ENCODE measurements around the gene VPS13C.
A peak's percentile ranks its signal among the peaks of the same experiment; 100 is the strongest.

The VPS13C gene

DNA sequence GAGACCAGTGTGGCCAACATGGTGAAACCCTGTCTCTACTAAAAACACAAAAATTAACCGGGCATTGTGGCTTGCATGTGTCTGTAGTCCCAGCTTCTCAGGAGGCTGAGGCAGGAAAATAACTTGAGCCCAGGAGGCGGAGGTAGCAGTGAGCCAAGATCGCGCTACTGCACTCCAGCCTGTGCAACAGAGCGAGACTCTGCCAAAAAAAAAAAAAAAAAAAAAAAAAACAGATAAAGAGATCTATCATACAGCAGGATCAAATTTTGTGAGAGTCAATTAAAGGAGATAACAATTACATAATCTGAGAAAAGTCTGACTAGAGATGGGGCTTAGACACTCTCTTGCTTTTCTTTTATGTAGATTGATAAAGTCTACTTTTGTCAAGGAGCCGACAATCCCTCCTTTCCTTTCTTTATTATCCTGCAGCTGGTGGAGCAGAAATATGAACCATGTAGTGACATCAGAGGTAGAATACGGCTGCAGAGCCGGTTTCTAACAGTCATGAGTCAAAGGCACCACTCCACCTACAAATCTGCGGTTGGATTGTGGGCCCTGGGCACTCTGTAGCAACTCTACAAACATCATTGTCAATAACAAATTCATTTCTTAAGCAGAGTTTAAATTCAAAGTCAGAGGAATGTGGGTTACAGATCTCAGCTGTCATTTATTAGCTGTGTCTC is 15.5 kb upstream of the VPS13C start:
- DNase-seq (ENCODE audit: extremely low spot score): no peak
- ChIA-PET POLR2A (no interaction called here), CTCF (interaction anchor here (1.6 kb wide), 1 partner anchor 12 kb away, joined by 6 read pairs; no protein-coding TSS in a partner anchor)
- TF ChIP-seq, protein P1, sequence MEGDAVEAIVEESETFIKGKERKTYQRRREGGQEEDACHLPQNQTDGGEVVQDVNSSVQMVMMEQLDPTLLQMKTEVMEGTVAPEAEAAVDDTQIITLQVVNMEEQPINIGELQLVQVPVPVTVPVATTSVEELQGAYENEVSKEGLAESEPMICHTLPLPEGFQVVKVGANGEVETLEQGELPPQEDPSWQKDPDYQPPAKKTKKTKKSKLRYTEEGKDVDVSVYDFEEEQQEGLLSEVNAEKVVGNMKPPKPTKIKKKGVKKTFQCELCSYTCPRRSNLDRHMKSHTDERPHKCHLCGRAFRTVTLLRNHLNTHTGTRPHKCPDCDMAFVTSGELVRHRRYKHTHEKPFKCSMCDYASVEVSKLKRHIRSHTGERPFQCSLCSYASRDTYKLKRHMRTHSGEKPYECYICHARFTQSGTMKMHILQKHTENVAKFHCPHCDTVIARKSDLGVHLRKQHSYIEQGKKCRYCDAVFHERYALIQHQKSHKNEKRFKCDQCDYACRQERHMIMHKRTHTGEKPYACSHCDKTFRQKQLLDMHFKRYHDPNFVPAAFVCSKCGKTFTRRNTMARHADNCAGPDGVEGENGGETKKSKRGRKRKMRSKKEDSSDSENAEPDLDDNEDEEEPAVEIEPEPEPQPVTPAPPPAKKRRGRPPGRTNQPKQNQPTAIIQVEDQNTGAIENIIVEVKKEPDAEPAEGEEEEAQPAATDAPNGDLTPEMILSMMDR (IDR thresholded peaks at IDR 0.05; ENCODE audit: control extremely low read depth, extremely low read depth, low read depth, missing control alignments): no peak

DNA sequence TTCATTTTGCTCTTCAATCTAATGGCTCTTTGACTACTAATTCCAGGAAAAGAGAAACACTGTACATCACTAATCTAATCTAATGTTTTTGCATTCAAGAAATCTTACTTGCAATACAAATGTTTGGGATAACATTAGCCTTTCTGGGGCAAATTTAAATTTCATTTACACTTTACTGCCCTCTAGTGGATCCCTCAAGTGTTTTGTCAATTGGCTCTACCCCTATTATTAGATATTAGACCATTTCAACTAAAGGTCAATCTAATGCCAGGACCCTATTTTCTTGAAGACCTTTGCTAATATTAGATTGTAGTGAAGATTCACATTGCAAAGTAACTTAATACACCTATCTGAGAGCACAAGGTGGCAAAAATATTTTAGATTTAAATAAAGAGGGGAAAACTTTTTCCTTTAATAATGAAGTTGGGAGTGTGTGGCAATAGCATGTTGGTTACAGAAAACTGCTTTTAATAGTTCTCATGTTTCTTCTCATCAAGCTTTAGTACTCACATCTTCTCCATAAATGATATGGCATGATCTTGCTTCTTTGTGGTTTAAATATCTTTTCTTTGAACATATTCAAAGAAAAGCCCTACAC is 11.6 kb upstream of the VPS13C start:
- ChIA-PET POLR2A (no interaction called here), CTCF (interaction anchor here (0.9 to 5.4 kb wide), 7 partner anchors 10 to 237 kb away, joined by 3 to 35 read pairs (median 4); partner anchors contain the start of gene VPS13C)
- TF ChIP-seq, protein P1 (IDR thresholded peaks at IDR 0.05; ENCODE audit: control extremely low read depth, extremely low read depth, low read depth, missing control alignments): peak; percentile 56
- DNase-seq (ENCODE audit: extremely low spot score): peak; percentile 40

DNA sequence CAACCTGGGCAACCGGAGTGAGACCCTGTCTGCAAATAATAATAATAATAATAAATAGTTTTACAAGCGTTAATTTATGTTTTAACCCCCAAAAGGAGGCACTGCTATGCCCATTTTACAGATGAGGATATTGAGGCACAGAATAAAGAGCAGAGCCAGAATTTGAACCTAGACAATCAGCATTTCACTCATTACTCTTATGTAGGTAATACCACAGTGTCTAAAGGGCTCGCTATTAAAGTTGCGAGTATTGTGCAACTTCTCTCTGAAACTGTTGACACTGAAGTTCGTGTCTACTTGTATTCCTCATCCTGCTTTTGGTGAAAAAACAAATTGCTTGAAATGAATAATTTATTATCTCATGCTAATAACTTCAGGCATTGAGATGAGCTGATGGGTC is 9.3 kb upstream of the VPS13C start:
- POLR2A ChIA-PET: no interaction called here
- TF ChIP-seq, protein P1 (IDR thresholded peaks at IDR 0.05; ENCODE audit: control extremely low read depth, extremely low read depth, low read depth, missing control alignments): no peak
- CTCF ChIA-PET: interaction anchor here (1.0 to 5.4 kb wide), 4 partner anchors 8 to 187 kb away, joined by 3 to 35 read pairs (median 4); partner anchors contain the start of gene VPS13C
- no peak for DNase-seq (ENCODE audit: extremely low spot score)

DNA sequence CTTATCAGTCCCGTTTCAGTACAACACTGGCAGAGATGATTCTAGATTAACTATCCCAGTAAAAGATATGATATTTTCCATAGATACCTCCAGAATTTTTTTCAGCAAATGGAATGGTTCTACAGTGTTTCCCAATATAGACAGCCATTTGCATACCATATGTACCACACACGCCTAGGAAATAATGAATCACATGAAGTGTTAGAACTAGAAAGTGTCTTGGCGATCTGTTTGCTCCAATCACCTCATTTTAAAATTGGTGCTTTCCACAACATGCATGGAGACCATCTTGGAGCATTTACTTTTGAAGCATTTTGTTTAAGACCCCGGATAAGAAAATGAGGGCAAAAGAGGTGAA is 8.5 kb upstream of the VPS13C start:
- CTCF ChIA-PET: interaction anchor here (1.0 to 1.6 kb wide), 3 partner anchors 8 to 34 kb away, joined by 3 to 4 read pairs (median 3); partner anchors contain the start of gene VPS13C
- no peak for DNase-seq (ENCODE audit: extremely low spot score)
- POLR2A ChIA-PET: no interaction called here
- TF ChIP-seq, protein P1 (IDR thresholded peaks at IDR 0.05; ENCODE audit: control extremely low read depth, extremely low read depth, low read depth, missing control alignments): no peak

DNA sequence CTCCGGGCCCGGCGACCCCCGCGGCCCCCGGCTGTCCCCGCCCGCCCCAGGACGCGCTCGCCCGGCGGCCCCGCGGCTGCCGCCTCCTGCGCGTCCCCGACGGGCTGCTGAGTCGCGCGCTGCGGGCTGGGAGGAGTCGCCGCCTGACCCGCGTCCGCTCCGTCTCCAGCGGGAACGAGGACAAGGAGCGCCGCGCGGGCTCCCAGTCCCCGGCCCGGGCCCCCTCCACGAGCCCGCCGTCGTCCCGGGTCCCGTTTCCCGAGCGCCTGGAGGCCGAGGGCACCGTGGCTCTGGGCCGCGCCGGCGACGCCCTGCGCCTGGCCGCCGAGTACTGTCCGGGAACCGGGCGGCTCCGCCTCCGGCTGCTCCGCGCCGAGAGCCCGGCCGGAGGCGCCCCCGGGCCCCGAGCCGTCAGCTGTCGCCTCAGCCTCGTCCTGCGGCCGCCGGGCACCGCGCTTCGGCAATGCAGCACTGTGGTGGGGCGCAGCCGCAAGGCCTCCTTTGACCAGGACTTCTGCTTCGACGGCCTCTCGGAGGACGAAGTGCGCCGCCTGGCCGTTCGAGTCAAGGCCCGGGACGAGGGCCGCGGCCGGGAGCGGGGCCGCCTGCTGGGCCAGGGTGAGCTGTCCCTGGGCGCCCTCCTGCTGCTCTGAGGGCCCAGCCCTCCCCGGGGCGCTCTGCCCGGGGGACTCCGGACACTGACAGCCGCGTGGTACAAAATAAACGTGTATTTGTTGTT is 8.0 kb upstream of the VPS13C start:
- CTCF ChIA-PET: interaction anchor here (1.0 to 1.6 kb wide), 3 partner anchors 8 to 33 kb away, joined by 3 to 4 read pairs (median 3); partner anchors contain the start of gene VPS13C

More for the DNA sequence above, 8.0 kb upstream of the VPS13C start:
- POLR2A ChIA-PET: no interaction called here
- DNase-seq (ENCODE audit: extremely low spot score): peak; percentile 41
- TF ChIP-seq, protein P1 (IDR thresholded peaks at IDR 0.05; ENCODE audit: control extremely low read depth, extremely low read depth, low read depth, missing control alignments): peak; percentile 3
